ENCODE results near the gene C1QC.

- TF ChIP-seq, protein P1, sequence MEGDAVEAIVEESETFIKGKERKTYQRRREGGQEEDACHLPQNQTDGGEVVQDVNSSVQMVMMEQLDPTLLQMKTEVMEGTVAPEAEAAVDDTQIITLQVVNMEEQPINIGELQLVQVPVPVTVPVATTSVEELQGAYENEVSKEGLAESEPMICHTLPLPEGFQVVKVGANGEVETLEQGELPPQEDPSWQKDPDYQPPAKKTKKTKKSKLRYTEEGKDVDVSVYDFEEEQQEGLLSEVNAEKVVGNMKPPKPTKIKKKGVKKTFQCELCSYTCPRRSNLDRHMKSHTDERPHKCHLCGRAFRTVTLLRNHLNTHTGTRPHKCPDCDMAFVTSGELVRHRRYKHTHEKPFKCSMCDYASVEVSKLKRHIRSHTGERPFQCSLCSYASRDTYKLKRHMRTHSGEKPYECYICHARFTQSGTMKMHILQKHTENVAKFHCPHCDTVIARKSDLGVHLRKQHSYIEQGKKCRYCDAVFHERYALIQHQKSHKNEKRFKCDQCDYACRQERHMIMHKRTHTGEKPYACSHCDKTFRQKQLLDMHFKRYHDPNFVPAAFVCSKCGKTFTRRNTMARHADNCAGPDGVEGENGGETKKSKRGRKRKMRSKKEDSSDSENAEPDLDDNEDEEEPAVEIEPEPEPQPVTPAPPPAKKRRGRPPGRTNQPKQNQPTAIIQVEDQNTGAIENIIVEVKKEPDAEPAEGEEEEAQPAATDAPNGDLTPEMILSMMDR (IDR thresholded peaks at IDR 0.05), result no peak
- TF ChIP-seq POLR2A (IDR thresholded peaks at IDR 0.05), result no peak
Measured at GRCh38 chr1:22671999-22672398, 28.6 kb downstream of the C1QC start.

Measured in testis (tissue), 2 donors.